Mammary epithelial cell (primary cell): ENCODE results near the gene SLC6A19.

Experiments
- EZH2 ChIP-seq: IDR thresholded peaks from 2 replicates; pipeline ENCODE4 v1.6.1; 2012; ENCODE audit warnings: low read length, inconsistent platforms, borderline replicate concordance
- TF ChIP-seq, protein P1 (sequence below), 2 donors: IDR thresholded peaks in 1 of 2; conservative IDR thresholded peaks in 1 of 2; 2 replicates each; pipeline ENCODE4 v1.5.1; 2011 to 2012; ENCODE audit warnings: inconsistent platforms in 2 of 2, low read length in 2 of 2, mild to moderate bottlenecking in 2 of 2, control low read depth in 1 of 2, low read depth in 1 of 2; ENCODE audit not compliant: insufficient read depth in 1 of 2; ENCODE audit errors: extremely low read depth in 1 of 2

DNA sequence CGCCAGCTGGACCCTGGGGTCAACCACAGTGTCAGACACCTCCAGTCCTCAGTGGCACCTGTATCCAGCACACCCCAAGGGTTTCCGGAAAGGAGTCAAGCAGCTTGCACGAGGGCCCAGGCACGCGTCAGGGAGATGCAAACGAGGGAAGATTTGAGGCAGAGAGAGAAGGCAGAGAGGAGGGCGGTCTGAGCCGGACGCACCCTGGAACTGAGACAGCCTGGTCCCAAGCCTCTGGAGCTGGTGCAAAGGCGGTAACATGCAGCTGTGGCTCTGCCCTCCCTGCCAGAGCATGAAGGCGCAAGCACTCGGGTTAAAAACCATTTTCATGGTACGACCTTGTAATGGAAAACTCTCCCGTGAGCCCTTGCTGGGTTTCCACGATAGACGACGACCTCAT is 56.0 kb downstream of the SLC6A19 start:
- no peak for TF ChIP-seq EZH2
- TF ChIP-seq, protein P1, sequence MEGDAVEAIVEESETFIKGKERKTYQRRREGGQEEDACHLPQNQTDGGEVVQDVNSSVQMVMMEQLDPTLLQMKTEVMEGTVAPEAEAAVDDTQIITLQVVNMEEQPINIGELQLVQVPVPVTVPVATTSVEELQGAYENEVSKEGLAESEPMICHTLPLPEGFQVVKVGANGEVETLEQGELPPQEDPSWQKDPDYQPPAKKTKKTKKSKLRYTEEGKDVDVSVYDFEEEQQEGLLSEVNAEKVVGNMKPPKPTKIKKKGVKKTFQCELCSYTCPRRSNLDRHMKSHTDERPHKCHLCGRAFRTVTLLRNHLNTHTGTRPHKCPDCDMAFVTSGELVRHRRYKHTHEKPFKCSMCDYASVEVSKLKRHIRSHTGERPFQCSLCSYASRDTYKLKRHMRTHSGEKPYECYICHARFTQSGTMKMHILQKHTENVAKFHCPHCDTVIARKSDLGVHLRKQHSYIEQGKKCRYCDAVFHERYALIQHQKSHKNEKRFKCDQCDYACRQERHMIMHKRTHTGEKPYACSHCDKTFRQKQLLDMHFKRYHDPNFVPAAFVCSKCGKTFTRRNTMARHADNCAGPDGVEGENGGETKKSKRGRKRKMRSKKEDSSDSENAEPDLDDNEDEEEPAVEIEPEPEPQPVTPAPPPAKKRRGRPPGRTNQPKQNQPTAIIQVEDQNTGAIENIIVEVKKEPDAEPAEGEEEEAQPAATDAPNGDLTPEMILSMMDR (conservative IDR thresholded peaks at IDR 0.05 in 1 of 2, IDR thresholded peaks at IDR 0.05 in 1 of 2; ENCODE audit: extremely low read depth in 1 of 2, insufficient read depth in 1 of 2, low read depth in 1 of 2, low read length in 2 of 2): no peak
